ENCODE measurements around the gene CHST15.

- TF ChIP-seq CTCF (IDR thresholded peaks at IDR 0.05) (no peak), POLR2A (IDR thresholded peaks at IDR 0.05) (no peak)
These were observed 34.2 kb upstream of the CHST15 start for GRCh38 chr10:124127563-124127962.

Measured in adrenal gland (tissue), 5 donors.